NOMO-1 treated with DMSO at 0.1 percent for 48 hours (cell line): ENCODE results near the gene COL28A1.
"Not testable (repeated sequence)": the region's sequence is repeated elsewhere in the genome, so short reads cannot be mapped to it uniquely, and the experiment has no call there.

ENCODE experiments used
- DNase-seq: peaks from one replicate; lab custom pipeline; 2025; ENCODE audit not compliant: unreplicated experiment; lab: John Stamatoyannopoulos, UW

The COL28A1 gene

GRCh38 chr7:7421826-7422225 is 113.8 kb downstream of the COL28A1 start:
- DNase-seq: no peak

- DNase-seq: no peak
Observed at GRCh38 chr7:7418997-7419396, 116.7 kb downstream of the COL28A1 start.

GRCh38 chr7:7417851-7418250 is 117.8 kb downstream of the COL28A1 start:
- DNase-seq: peak; percentile 51

GRCh38 chr7:7417414-7417813 is 118.3 kb downstream of the COL28A1 start:
- no peak for DNase-seq

GRCh38 chr7:7416031-7416858 is 119.4 kb downstream of the COL28A1 start:
- DNase-seq: no peak

DNA sequence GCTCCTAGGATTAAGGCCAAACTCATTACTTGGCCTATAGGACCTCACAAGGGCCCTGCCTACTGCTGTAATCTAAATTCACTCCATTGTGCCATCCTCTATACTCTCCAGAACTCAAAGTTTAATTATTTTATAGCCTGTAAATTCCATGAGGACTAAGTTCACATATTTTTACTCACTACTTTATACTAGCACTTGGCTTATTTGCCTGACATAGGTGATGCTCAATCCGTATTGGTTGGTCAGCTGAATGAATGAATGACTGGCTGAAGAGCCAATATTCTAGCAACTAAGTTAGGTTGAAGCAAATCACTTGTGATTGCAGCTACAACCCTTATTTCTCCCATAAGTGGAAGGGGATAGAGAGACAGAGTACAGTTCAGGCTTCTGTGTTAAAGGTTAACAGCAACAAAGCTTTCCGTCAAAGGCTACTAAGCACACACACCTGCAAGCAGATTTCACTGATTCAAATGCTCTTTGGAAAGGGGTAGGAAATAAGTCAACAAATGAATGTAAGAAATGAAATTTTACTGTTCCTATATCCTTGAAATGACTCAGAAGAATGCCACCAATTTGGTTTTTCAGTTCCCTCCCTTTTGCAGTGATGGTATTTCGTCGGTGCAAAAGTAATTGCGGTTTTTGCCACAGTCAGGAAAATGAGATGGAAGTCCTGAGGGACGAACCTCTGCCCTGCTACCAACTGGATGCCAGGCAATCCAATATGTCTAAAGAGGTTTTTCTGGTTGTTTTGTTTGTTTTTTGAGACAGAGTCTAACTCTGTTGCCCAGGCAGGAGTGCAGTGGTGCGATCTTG is 120.7 kb downstream of the COL28A1 start:
- no peak for DNase-seq

DNA sequence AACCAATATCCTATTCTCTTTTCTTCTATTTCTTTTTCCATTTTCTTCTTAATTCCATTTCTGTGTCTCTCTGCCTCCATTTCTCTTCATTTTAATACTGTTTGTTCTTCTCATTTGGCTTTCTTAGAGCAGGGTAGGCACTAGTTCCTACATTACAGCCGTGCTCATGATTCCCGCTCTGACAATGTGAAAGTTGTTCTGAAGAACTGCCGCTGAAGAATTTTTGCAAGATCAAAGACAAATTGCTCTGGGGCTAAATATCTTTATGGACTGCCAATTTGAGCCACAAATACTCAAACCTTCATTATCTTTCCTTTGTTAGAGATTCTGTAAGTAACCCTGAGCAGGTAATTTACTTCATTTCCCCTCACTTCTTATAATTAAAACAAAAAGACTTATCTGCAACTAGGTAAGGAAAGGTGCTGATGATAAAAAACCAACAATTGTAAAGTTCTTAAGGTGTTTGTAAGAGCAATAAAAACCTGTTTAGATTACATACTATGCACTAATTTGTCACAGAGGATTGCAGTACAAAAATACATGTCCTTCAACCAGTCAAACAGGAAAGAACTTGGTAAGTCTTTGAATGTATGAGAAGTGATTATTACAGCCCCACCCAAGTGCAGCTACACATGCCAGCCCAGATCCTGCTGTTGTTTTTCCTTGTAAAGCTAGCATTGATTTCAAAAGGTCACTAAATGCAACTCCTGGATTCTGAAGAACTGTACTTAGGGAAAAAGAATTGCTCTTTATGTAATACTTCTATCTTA is 127.5 kb downstream of the COL28A1 start:
- no peak for DNase-seq

DNA sequence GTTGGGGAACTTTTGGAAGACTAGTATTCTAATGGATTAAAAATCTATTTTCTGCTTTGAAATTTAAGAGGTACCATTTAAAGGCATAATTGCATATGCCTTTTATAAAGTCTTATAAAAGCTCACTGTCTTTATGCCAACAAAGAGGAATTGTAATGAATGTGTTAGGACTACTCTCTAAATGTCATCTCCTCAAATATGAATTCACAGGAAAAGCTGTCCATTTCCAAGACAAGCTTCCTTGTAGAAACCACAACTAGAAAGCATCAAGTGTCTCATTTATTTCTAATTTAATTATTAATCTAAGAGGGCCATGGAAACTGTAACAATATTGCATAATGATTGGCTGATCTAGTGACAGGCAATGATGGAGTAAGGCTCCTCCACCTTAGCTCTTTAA is 130.2 kb downstream of the COL28A1 start:
- no peak for DNase-seq

- no peak for DNase-seq
Observed at GRCh38 chr7:7399707-7400106, 136.0 kb downstream of the COL28A1 start.

DNA sequence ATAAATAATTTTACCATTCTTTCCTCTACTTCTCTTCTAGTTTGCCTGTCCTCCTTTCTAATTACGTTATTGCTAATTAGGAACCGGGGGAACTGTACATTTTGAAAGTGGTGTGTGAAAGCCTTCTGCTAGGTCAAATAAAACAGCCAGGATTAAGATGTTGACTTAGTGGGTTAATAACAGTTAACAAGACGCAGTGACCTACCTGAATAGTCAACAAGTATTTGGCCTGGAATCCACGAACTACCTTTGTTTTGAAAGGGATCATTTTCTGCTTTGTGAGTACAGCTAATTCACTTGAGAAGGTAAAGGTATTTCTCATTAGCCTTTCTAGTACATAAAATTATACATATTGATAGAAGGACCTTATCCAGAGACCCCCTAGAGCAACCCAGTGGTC is 139.9 kb downstream of the COL28A1 start:
- no peak for DNase-seq

GRCh38 chr7:7388164-7388563 is 147.5 kb downstream of the COL28A1 start:
- not testable (repeated sequence) for DNase-seq

GRCh38 chr7:7385421-7385820 is 150.3 kb downstream of the COL28A1 start:
- peak; percentile 58 for DNase-seq

DNA sequence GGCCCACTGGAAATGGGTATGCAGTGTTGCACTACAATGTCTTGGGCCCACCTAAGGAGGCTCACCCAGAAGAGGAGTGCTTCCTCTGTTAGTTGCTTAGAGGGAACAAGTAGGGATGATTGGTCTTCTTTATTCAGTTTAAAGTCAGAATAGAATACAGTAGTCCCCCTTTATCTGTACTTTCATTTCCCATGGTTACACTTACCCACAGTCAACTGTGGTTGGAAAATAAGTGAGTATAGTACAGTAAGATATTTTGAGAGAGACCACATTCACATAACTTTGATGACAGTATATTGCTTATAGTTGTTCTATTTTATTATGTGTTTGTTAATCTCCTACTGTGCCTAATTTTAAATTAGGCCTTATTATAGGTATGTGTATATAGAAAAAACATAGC is 151.4 kb downstream of the COL28A1 start:
- DNase-seq: no peak

DNA sequence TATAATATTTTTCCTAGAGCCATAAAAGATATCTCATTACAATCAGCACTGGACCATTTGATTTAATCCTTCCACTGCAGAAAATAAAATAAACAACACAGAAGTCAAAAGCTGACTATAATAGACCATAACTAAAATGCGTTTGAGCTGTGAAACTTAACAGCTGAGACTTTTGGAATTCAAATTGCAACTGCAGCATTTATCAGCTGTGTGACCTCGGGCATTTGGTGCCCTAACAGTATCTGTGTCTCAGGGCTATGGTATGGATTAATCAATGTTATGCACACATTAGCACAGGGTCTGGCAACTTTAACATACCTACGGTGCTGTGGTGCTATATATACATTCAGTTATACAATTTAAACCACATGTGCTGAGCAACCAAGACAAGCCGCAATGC is 160.1 kb downstream of the COL28A1 start:
- DNase-seq: no peak

- DNase-seq: no peak
Observed at GRCh38 chr7:7370076-7370475, 165.6 kb downstream of the COL28A1 start.

- no peak for DNase-seq
Observed at GRCh38 chr7:7369134-7369533, 166.5 kb downstream of the COL28A1 start.

GRCh38 chr7:7354674-7355073 is 181.0 kb downstream of the COL28A1 start:
- no peak for DNase-seq

GRCh38 chr7:7352845-7353244 is 182.8 kb downstream of the COL28A1 start:
- DNase-seq: no peak

DNA sequence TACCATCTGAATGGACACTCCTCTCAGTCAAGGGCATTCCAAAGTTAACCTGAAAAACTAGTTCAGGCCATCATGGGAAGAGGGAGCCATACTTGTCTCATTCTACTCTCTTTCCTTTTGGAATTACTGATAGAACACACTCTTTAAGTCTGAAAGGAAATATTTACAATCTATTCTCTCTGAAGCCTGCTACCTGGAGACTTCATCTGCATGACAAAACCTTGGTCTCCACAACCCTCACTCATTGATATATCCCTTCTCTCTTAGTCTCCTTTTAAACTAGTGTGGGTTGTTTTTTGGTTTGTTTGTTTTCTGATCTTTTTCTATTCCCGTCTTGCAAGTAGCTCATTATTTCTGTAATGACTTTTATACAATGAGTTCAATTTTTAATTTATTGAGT is 183.8 kb downstream of the COL28A1 start:
- DNase-seq: no peak

GRCh38 chr7:7351156-7351555 is 184.5 kb downstream of the COL28A1 start:
- no peak for DNase-seq

DNA sequence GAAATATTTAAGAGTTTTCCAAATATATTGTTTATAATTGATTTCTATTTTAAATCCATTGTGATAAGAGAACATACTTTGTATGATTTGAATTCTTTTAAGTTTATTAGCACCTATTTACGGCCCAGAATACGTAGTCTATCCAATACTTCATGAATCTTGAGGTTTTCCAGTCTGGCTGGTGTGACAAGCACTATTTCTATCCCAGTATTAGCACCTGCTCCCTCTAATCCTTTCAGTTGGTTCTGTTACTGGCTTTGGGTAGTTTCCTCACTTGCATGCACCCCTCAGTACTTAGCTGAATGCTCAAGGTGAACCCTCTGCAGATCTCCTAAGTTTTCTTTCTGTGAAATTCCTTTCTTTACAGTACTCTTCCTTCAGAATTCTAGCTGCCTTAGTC is 186.5 kb downstream of the COL28A1 start:
- no peak for DNase-seq

DNA sequence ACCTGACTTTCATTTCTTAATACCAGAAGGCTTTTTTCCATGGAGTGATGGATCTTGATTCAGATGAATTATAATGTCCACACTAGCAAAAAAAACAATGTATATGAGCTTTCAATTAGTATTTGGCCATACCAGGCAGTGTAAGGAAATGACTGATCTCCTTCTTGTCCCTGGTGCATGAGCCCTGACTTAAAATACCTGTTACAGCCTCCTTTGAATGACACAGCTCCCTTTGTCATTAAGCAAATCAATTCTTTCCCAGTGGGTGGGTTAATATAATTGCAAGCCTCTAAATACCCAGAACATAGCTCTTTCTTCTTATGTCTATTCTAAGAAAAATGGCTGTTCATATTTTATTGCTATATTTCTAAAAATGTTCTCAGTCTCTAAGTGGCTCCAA is 188.6 kb downstream of the COL28A1 start:
- no peak for DNase-seq
